GM23338 (cell line): ENCODE data around the gene SORD. TPM values are rescaled to one million over a fixed set of nuclear protein-coding genes. Genes with fewer than 3 reads are reported as not detected.

Experiments
- ATAC-seq: fragments of 200-7000 bp; cut with Tn5 transposase; 3 replicates; pipeline ENCODE4 v1.9.1; 2020
- DNase-seq: peaks from one replicate; pipeline ENCODE4 v3.0.0-alpha.2; 2015; ENCODE audit warnings: low spot score
- H2AFZ ChIP-seq: fragments of 200-600 bp; sonication (generic); 2 replicates; pipeline ENCODE4 v1.8.0; 2016; ENCODE audit warnings: antibody characterized with exemption, mild to moderate bottlenecking, moderate library complexity
- H3F3A ChIP-seq: fragments of 200-600 bp; sonication (generic); replicated peaks from 2 replicates; pipeline ENCODE4 v1.8.0; 2017; ENCODE audit warnings: antibody characterized with exemption, mixed run types, low read depth
- H3K27ac ChIP-seq: fragments of 200-600 bp; sonication (generic); 2 replicates; pipeline ENCODE4 v1.6.1; 2016; ENCODE audit warnings: low read depth
- H3K27me3 ChIP-seq: fragments of 200-600 bp; sonication (generic); 2 replicates; pipeline ENCODE4 v1.8.0; 2016; ENCODE audit warnings: mild to moderate bottlenecking, mixed run types, moderate library complexity; ENCODE audit not compliant: insufficient read depth
- H3K36me3 ChIP-seq: fragments of 200-600 bp; sonication (generic); 2 replicates; pipeline ENCODE4 v1.8.0; 2016; ENCODE audit warnings: mild to moderate bottlenecking; ENCODE audit not compliant: insufficient read depth
- H3K4me1 ChIP-seq: fragments of 200-600 bp; sonication (generic); 2 replicates; pipeline ENCODE4 v1.8.0; 2016; ENCODE audit warnings: mild to moderate bottlenecking, moderate library complexity; ENCODE audit not compliant: insufficient read depth
- H3K4me2 ChIP-seq: fragments of 200-600 bp; sonication (generic); 2 replicates; pipeline ENCODE4 v1.7.1; 2017; ENCODE audit warnings: mixed run types
- H3K4me3 ChIP-seq: fragments of 200-600 bp; sonication (generic); 2 replicates; pipeline ENCODE4 v1.6.1; 2016; ENCODE audit warnings: mixed run types
- H3K79me2 ChIP-seq: fragments of 200-600 bp; sonication (generic); replicated peaks from 2 replicates; pipeline ENCODE4 v1.8.0; 2017; ENCODE audit warnings: mild to moderate bottlenecking; ENCODE audit not compliant: insufficient read depth
- H3K9me2 ChIP-seq: fragments of 200-600 bp; sonication (generic); 2 replicates; pipeline ENCODE4 v1.8.0; 2017; ENCODE audit not compliant: insufficient read depth
- H4K20me1 ChIP-seq: fragments of 200-600 bp; sonication (generic); replicated peaks from 2 replicates; pipeline ENCODE4 v1.8.0; 2017; ENCODE audit warnings: mild to moderate bottlenecking; ENCODE audit not compliant: insufficient read depth
- H3K27ac Mint-ChIP-seq: 2 replicates; pipeline ENCODE4 v1.8.0; 2020; ENCODE audit warnings: inconsistent platforms, mild to moderate bottlenecking, moderate library complexity, mixed read lengths
- H3K27me3 Mint-ChIP-seq: 3 replicates; pipeline ENCODE4 v1.8.0; 2022; ENCODE audit warnings: low read depth, mild to moderate bottlenecking, moderate library complexity, mixed read lengths, inconsistent platforms; ENCODE audit not compliant: insufficient read depth, poor library complexity
- H3K36me3 Mint-ChIP-seq: 3 replicates; pipeline ENCODE4 v1.8.0; 2021; ENCODE audit warnings: low read depth, mild to moderate bottlenecking, inconsistent platforms, moderate library complexity, mixed read lengths
- H3K4me1 Mint-ChIP-seq: 3 replicates; pipeline ENCODE4 v1.8.0; 2020; ENCODE audit warnings: mild to moderate bottlenecking, inconsistent platforms, mixed read lengths
- H3K4me3 Mint-ChIP-seq: 3 replicates; pipeline ENCODE4 v1.8.0; 2021; ENCODE audit warnings: moderate library complexity, mild to moderate bottlenecking, inconsistent platforms, mixed read lengths
- H3K9me3 Mint-ChIP-seq: 3 replicates; pipeline ENCODE4 v1.8.0; 2020; ENCODE audit warnings: moderate library complexity, mild to moderate bottlenecking, inconsistent platforms, mixed read lengths
- CREB1 ChIP-seq: fragments of 250-450 bp; sonication (Bioruptor Pico); IDR thresholded peaks from 2 replicates; pipeline ENCODE4 v1.5.0; 2020; ENCODE audit warnings: low read depth, mild to moderate bottlenecking, moderate library complexity
- CTCF ChIP-seq, 2 experiments: fragments of 200-600 bp in 1 of 2; sonication (generic) in 1 of 2; conservative IDR thresholded peaks; 2 replicates each; pipeline versions ENCODE4 v1.5.1 to v1.6.1; 2016 to 2017; ENCODE audit warnings: antibody characterized with exemption in 2 of 2, low read depth in 2 of 2, mild to moderate bottlenecking in 2 of 2, moderate library complexity in 1 of 2
- EZH2 ChIP-seq: fragments of 200-600 bp; sonication (generic); IDR thresholded peaks from one replicate; pipeline ENCODE4 v1.8.0; 2017; ENCODE audit warnings: antibody characterized with exemption, mild to moderate bottlenecking, low read depth; ENCODE audit not compliant: unreplicated experiment
- EZH2phosphoT487 ChIP-seq: fragments of 200-600 bp; sonication (generic); IDR thresholded peaks from one replicate; pipeline ENCODE4 v1.8.1; 2018; ENCODE audit warnings: antibody characterized with exemption; ENCODE audit not compliant: unreplicated experiment
- JUNB ChIP-seq: IDR thresholded peaks from one replicate; pipeline ENCODE4 v1.6.1; 2016; ENCODE audit warnings: antibody characterized with exemption; ENCODE audit not compliant: unreplicated experiment
- NANOG ChIP-seq: IDR thresholded peaks from 2 replicates; pipeline ENCODE4 v1.6.1; 2016; ENCODE audit warnings: antibody characterized with exemption, borderline replicate concordance
- POLR2AphosphoS5 ChIP-seq: IDR thresholded peaks from 2 replicates; pipeline ENCODE4 v1.6.1; 2016; ENCODE audit warnings: antibody characterized with exemption, low read depth
- STAT1 ChIP-seq: IDR thresholded peaks from one replicate; pipeline ENCODE4 v1.6.1; 2016; ENCODE audit warnings: antibody characterized with exemption; ENCODE audit not compliant: unreplicated experiment
- ZNF114 ChIP-seq: fragments of 250-450 bp; sonication (Bioruptor Pico); IDR thresholded peaks from 2 replicates; pipeline ENCODE4 v1.5.0; 2020; ENCODE audit warnings: mild to moderate bottlenecking, moderate library complexity
- ZNF331 ChIP-seq: fragments of 250-450 bp; sonication (Bioruptor Pico); IDR thresholded peaks from 2 replicates; pipeline ENCODE4 v1.5.0; 2020; ENCODE audit warnings: low read depth, mild to moderate bottlenecking, moderate library complexity
- ZNF462 ChIP-seq: fragments of 250-450 bp; sonication (Bioruptor Pico); IDR thresholded peaks from 2 replicates; pipeline ENCODE4 v1.5.0; 2020; ENCODE audit warnings: mild to moderate bottlenecking, moderate library complexity
- polyA plus RNA-seq: library from polyadenylated mRNA; unstranded; fragments of >200 nt; fragmentation: Nextera tagmentation; extraction: Ambion mirVana; gene quantifications from 2 replicates; pipeline ENCODE4 v1.2.1, GENCODE V29; 2016
- total RNA-seq: library from RNA; depleted of rRNA; stranded (reverse); fragments of >200 nt; shearing (Covaris generic); gene quantifications from 2 replicates; pipeline ENCODE4 v1.2.3, GENCODE V29; 2014
- TF ChIP-seq, protein P1 (sequence below): IDR thresholded peaks from one replicate; pipeline ENCODE4 v1.6.1; 2018; ENCODE audit warnings: antibody characterized with exemption; ENCODE audit not compliant: unreplicated experiment
- TF ChIP-seq, protein P2 (sequence below): IDR thresholded peaks from 2 replicates; pipeline ENCODE4 v1.6.1; 2016; ENCODE audit warnings: antibody characterized with exemption

SORD gene
- total and polyA plus RNA-seq, 2 experiments from 2014 or later: 12.5 to 55.0 TPM

- Mint-ChIP-seq H3K36me3 (peaks cover 82% of the 10 kb centered on the region), H3K4me1 (no peaks in the 10 kb centered on the region), H3K9me3 (peaks cover 57% of the 10 kb centered on the region), H3K27me3 (no peaks in the 10 kb centered on the region), H3K4me3 (no peak overlapping the region), H3K27ac (no peak overlapping the region)
- ATAC-seq: no peak
- H3K27ac ChIP-seq: no peak overlapping the region
- no peak overlapping the region for H3K4me3 ChIP-seq
- H4K20me1 ChIP-seq: no peaks in the 10 kb centered on the region
- H3K79me2 ChIP-seq: peaks cover 7% of the 10 kb centered on the region; the same call in 1 of the 2 replicates
- no peak for DNase-seq
- TF ChIP-seq ZNF331 (no peak), POLR2AphosphoS5 (no peak), CREB1 (CRISPR knock-in tag) (no peak), ZNF462 (CRISPR knock-in tag) (no peak), EZH2 (no peak), STAT1 (no peak), JUNB (no peak), EZH2phosphoT487 (no peak), CTCF (conservative IDR thresholded peaks at IDR 0.05; ENCODE audit: low read depth in 2 of 2) (no peak), ZNF114 (CRISPR knock-in tag) (no peak), NANOG (no peak)
- TF ChIP-seq, protein P1, sequence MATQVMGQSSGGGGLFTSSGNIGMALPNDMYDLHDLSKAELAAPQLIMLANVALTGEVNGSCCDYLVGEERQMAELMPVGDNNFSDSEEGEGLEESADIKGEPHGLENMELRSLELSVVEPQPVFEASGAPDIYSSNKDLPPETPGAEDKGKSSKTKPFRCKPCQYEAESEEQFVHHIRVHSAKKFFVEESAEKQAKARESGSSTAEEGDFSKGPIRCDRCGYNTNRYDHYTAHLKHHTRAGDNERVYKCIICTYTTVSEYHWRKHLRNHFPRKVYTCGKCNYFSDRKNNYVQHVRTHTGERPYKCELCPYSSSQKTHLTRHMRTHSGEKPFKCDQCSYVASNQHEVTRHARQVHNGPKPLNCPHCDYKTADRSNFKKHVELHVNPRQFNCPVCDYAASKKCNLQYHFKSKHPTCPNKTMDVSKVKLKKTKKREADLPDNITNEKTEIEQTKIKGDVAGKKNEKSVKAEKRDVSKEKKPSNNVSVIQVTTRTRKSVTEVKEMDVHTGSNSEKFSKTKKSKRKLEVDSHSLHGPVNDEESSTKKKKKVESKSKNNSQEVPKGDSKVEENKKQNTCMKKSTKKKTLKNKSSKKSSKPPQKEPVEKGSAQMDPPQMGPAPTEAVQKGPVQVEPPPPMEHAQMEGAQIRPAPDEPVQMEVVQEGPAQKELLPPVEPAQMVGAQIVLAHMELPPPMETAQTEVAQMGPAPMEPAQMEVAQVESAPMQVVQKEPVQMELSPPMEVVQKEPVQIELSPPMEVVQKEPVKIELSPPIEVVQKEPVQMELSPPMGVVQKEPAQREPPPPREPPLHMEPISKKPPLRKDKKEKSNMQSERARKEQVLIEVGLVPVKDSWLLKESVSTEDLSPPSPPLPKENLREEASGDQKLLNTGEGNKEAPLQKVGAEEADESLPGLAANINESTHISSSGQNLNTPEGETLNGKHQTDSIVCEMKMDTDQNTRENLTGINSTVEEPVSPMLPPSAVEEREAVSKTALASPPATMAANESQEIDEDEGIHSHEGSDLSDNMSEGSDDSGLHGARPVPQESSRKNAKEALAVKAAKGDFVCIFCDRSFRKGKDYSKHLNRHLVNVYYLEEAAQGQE: no peak
- TF ChIP-seq, protein P2, sequence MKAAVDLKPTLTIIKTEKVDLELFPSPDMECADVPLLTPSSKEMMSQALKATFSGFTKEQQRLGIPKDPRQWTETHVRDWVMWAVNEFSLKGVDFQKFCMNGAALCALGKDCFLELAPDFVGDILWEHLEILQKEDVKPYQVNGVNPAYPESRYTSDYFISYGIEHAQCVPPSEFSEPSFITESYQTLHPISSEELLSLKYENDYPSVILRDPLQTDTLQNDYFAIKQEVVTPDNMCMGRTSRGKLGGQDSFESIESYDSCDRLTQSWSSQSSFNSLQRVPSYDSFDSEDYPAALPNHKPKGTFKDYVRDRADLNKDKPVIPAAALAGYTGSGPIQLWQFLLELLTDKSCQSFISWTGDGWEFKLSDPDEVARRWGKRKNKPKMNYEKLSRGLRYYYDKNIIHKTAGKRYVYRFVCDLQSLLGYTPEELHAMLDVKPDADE: no peak
- H3K27me3 ChIP-seq: no peaks in the 10 kb centered on the region
- no peaks in the 10 kb centered on the region for H3F3A ChIP-seq
- no peak overlapping the region for H3K4me2 ChIP-seq
- no peaks in the 10 kb centered on the region for H3K4me1 ChIP-seq
- no peaks in the 10 kb centered on the region for H3K9me2 ChIP-seq
- peaks cover 23% of the 10 kb centered on the region for H3K36me3 ChIP-seq
- no peak overlapping the region for H2AFZ ChIP-seq
Measured at GRCh38 chr15:45048794-45049631, 26.0 kb downstream of the SORD start.
